Gastroesophageal sphincter (tissue), 4 donors: ENCODE data around the gene SPAG17. TPM values are rescaled to one million over a fixed set of nuclear protein-coding genes. Genes with fewer than 3 reads are reported as not detected.

Source experiments
- ATAC-seq: fragments of 150-250 bp; one replicate; pipeline ENCODE4 v1.9.1; 2016; ENCODE audit warnings: mild to moderate bottlenecking, moderate library complexity
- H3K27ac ChIP-seq, 4 donors: fragments of 200-600 bp; sonication (generic) in 3 of 4; 1 replicate in 3 of 4; 2 replicates in 1 of 4; pipeline ENCODE4 v1.5.1; 2016 to 2019
- H3K27me3 ChIP-seq: fragments of 200-600 bp; sonication (generic); one replicate; pipeline ENCODE4 v1.5.1; 2019
- H3K36me3 ChIP-seq, 2 donors: fragments of 200-600 bp; sonication (generic); one replicate each; pipeline ENCODE4 v1.5.1; 2019; ENCODE audit warnings: control low read depth in 1 of 2
- H3K4me1 ChIP-seq, 3 donors: fragments of 200-600 bp; sonication (generic); 1 replicate in 2 of 3; 2 replicates in 1 of 3; pipeline ENCODE4 v1.5.1; 2016 to 2019; ENCODE audit warnings: control low read depth in 2 of 3
- H3K4me3 ChIP-seq, 2 donors: fragments of 200-600 bp; sonication (generic); one replicate each; pipeline ENCODE4 v1.5.1; 2019; ENCODE audit warnings: mild to moderate bottlenecking in 1 of 2, moderate library complexity in 1 of 2
- H3K9me3 ChIP-seq, 3 donors: fragments of 200-600 bp; sonication (generic); one replicate each; pipeline ENCODE4 v1.5.1; 2017 to 2019; ENCODE audit warnings: control low read depth in 2 of 3
- CTCF ChIP-seq, 4 experiments: fragments of 200-600 bp in 2 of 4; fragments of 450-650 bp in 2 of 4; sonication (generic) in 1 of 4; IDR thresholded peaks; one replicate each; pipeline ENCODE4 v1.5.1; 2017 to 2019; ENCODE audit warnings: antibody characterized with exemption in 4 of 4, mild to moderate bottlenecking in 2 of 4, moderate library complexity in 2 of 4
- EP300 ChIP-seq: sonication (generic); formaldehyde crosslinking; IDR thresholded peaks from one replicate; pipeline ENCODE4 v1.6.1; 2017; ENCODE audit warnings: antibody characterized with exemption, mild to moderate bottlenecking
- POLR2A ChIP-seq, 2 donors: fragments of 450-650 bp; IDR thresholded peaks; one replicate each; pipeline ENCODE4 v1.6.1; 2017; ENCODE audit warnings: antibody characterized with exemption in 2 of 2, mild to moderate bottlenecking in 2 of 2, moderate library complexity in 1 of 2
- POLR2AphosphoS5 ChIP-seq: sonication (generic); formaldehyde crosslinking; IDR thresholded peaks from one replicate; pipeline ENCODE4 v1.6.1; 2017; ENCODE audit warnings: antibody characterized with exemption
- WGBS, 2 donors: methylation state at CpG; one replicate each; pipeline ENCODE4 v1.1.5; 2018; ENCODE audit warnings: low coverage in 1 of 2; 5-methylcytosine and 5-hydroxymethylcytosine counted together
- total RNA-seq, 4 donors: library from RNA; depleted of rRNA; stranded (reverse); fragments of >200 nt; gene quantifications; one replicate each; pipeline ENCODE4 v1.1.0, GENCODE V29; 2016

Gene SPAG17
- total RNA-seq, 4 donors from 2014 or later, result 0.13 to 2.2 (median 0.42) TPM

- 77 to 85% methylated on average over 4 to 5 of the region's 5 CpGs for WGBS, 2 donors
- Histone ChIP-seq H3K36me3 (no peaks in the 10 kb centered on the region), H3K27me3 (no peaks in the 10 kb centered on the region), H3K27ac (no peak overlapping the region), H3K9me3 (no peaks in the 10 kb centered on the region), H3K4me1 (no peaks in the 10 kb centered on the region), H3K4me3 (no peak overlapping the region)
- ATAC-seq, result no peak
- TF ChIP-seq EP300 (no peak), POLR2AphosphoS5 (no peak), CTCF (IDR thresholded peaks at IDR 0.05) (no peak), POLR2A (IDR thresholded peaks at IDR 0.05) (no peak)
Measured at GRCh38 chr1:117981455-117982192, 203.4 kb downstream of the SPAG17 start.

- 100% methylated on average over 2 of the region's 3 CpGs; no CpG with 5 or more reads in 1 of the 2 donors for WGBS, 2 donors
- Histone ChIP-seq H3K4me1 (no peaks in the 10 kb centered on the region), H3K4me3 (no peak overlapping the region), H3K9me3 (no peaks in the 10 kb centered on the region), H3K27me3 (no peaks in the 10 kb centered on the region), H3K36me3 (no peaks in the 10 kb centered on the region), H3K27ac (no peak overlapping the region)
- no peak for TF ChIP-seq EP300
- TF ChIP-seq POLR2AphosphoS5, result no peak
- TF ChIP-seq CTCF (IDR thresholded peaks at IDR 0.05), result no peak
- TF ChIP-seq POLR2A (IDR thresholded peaks at IDR 0.05), result no peak
- ATAC-seq, result no peak
Measured at GRCh38 chr1:117976381-117976780, 208.6 kb downstream of the SPAG17 start.

- no peaks in the 10 kb centered on the region for H3K4me1 ChIP-seq
- H3K9me3 ChIP-seq, result no peaks in the 10 kb centered on the region
- no peaks in the 10 kb centered on the region for H3K36me3 ChIP-seq
- H3K4me3 ChIP-seq, result no peak overlapping the region
- no peak for ATAC-seq
- H3K27me3 ChIP-seq, result no peaks in the 10 kb centered on the region
- TF ChIP-seq POLR2AphosphoS5, result no peak
- TF ChIP-seq POLR2A (IDR thresholded peaks at IDR 0.05), result no peak
- no peak overlapping the region for H3K27ac ChIP-seq
Measured at GRCh38 chr1:117971777-117972176, 213.3 kb downstream of the SPAG17 start.

DNA sequence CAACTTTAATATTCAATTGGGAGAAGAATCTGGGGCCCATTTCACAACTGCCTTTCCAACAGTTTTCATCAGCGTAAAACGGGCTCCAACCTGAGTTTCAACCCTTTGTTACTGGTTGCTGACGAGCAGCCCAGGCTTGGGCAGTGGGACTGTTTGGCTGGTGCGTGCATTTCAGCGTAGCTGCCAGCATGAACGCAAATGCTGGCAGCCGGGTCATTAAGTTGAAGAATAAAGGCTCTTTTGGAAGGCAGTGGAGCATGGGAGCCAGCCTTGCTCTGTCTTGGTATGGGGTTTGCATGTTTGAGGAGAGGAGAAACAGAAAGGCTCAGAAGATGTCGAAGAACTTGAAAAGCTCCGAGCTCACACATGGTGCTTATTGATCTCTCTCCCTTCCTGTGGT, 214.8 kb downstream of the SPAG17 start:
- no peak for ATAC-seq
- Histone ChIP-seq H3K27ac (no peak overlapping the region), H3K4me3 (no peak overlapping the region), H3K9me3 (no peaks in the 10 kb centered on the region), H3K27me3 (no peaks in the 10 kb centered on the region), H3K36me3 (no peaks in the 10 kb centered on the region), H3K4me1 (no peaks in the 10 kb centered on the region)
- TF ChIP-seq CTCF (IDR thresholded peaks at IDR 0.05), result no peak
- TF ChIP-seq EP300, result no peak
- TF ChIP-seq POLR2A (IDR thresholded peaks at IDR 0.05), result no peak
- no peak for TF ChIP-seq POLR2AphosphoS5
- WGBS, 2 donors, result 77 to 80% methylated on average over 8 of the region's 9 CpGs

DNA sequence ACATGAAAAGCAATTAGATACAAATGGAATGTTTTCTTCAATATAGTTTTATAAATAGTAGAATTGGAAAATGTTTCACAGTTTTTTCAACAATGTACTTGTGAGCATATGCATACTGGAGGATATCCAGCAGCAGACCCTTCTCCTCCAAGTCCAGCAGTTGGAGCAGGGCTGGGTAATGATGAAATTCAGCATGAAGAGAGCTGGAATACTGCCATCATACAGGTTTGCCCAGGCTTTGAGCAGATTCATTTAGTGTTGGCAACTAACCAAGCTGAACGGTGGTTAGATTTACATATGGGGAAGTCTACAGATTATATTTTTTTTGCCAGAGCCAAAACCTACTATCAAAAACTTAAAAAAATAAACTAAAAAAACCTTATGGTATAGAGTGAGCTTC, 217.1 kb downstream of the SPAG17 start:
- Histone ChIP-seq H3K4me1 (no peaks in the 10 kb centered on the region), H3K4me3 (no peak overlapping the region), H3K27me3 (no peaks in the 10 kb centered on the region), H3K27ac (no peak overlapping the region), H3K36me3 (peaks cover 0 to 2% of the 10 kb centered on the region in 2 donors), H3K9me3 (no peaks in the 10 kb centered on the region)
- no peak for ATAC-seq
- WGBS, 2 donors, result 0% methylated on average over 1 of the region's 1 CpG
- TF ChIP-seq CTCF (IDR thresholded peaks at IDR 0.05) (no peak), EP300 (no peak), POLR2AphosphoS5 (no peak), POLR2A (IDR thresholded peaks at IDR 0.05) (no peak)
